ENCODE measurements around the gene SPATS2L.
"Not testable (repeated sequence)": the region's sequence is repeated elsewhere in the genome, so short reads cannot be mapped to it uniquely, and the experiment has no call there.

SPATS2L gene

GRCh38 chr2:200320991-200321390 is 14.5 kb downstream of the SPATS2L start:
- DNase-seq, result no peak

GRCh38 chr2:200321780-200322534 is 15.5 kb downstream of the SPATS2L start:
- DNase-seq, result no peak

GRCh38 chr2:200322607-200323006 is 16.1 kb downstream of the SPATS2L start:
- DNase-seq, result no peak

- DNase-seq, result no peak
Measured at GRCh38 chr2:200324362-200324761, 17.9 kb downstream of the SPATS2L start.

DNA sequence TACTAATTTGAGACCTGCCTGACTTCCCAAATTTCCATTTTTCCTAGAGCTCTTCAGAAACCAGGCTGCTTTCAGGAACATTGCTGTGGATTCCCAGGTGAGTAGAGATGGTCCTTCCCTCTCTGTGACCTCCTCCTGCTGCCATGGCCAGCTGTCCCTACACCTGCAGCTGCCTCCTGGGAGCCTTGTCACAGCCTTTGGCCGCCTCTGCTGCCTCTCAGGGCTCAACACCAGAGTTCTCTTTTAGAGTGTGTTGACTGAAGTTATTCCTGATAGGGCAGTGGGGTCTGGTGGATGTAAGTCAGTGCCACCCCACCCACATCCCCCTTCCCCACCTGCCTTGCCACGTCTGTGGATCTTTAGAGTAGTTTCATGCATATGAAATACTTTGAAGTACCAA is 22.9 kb downstream of the SPATS2L start:
- DNase-seq, result no peak

DNA sequence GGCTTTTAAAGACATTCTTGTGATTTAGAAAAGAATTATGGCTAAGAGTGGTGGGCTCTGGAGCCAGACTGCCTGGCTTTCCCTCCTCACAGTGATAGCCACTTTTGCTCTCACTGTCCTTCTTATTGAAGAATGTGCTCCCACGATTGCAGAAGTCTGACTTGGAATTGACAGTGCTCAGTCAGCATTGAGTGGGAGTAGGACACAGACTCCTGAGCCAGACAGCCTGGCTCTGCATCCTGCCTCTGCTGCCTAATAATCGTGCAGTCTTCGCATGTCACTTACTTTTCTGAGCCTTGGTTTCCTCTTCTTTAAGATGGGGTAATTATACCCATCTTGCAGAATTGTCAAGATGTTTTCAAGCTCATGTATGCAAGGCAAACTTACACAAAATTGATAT is 23.3 kb downstream of the SPATS2L start:
- no peak for DNase-seq

DNA sequence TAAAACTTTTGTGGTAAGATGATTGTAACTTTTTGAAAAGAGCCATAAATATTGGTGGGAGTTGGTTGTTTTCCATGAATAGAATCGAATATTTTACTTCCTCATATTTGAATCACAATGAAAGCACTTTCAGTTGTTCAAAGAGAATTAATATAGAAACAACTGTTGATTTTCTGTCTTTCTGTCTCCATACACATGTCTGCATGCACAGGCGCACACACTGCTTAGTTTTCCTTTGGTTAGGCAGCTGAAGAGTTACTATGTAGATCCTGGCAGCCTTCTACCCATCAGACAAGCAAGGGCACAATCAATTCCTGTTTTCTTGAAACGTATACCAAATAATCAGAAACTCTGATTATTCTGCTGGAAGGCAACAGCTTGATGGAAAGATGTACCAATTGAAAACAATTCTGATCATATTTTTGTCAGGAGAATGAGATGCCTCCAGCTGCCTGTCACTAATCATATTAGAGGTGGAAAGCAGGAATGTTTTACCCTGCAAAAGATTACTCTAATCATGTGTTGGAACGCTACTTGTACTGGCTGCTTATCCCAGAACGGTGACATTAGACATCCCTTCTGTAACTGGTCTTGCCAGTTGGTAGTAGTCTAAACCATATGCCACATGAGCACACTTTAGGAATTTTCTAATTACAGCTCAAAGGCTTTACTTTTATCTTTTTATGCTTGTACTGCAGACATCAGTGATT is 24.0 kb downstream of the SPATS2L start:
- no peak for DNase-seq

- no peak for DNase-seq
Measured at GRCh38 chr2:200331061-200331400, 24.5 kb downstream of the SPATS2L start.

DNA sequence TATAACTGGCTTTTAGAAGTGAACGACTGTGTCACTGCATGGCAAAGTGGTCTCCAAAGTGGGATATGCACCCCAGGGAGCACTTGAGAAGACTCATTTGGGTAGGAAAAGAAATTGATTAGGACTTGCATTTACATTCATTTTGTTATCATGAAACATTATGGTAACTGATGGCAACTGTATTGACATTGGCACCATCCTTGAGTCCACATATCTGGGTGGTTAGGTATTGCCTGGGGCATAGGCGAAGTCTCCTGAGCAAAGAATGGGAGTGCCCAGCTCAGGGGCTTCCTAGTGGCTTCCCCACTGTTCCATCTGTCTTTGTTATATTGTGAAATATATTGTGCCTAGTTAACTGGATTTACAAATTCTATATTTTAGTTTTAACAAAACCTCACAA is 29.2 kb downstream of the SPATS2L start:
- DNase-seq, result no peak

GRCh38 chr2:200336980-200337615 is 30.6 kb downstream of the SPATS2L start:
- no peak for DNase-seq

- no peak for DNase-seq
Measured at GRCh38 chr2:200337621-200338020, 31.1 kb downstream of the SPATS2L start.

GRCh38 chr2:200338692-200339091 is 32.2 kb downstream of the SPATS2L start:
- no peak for DNase-seq

DNA sequence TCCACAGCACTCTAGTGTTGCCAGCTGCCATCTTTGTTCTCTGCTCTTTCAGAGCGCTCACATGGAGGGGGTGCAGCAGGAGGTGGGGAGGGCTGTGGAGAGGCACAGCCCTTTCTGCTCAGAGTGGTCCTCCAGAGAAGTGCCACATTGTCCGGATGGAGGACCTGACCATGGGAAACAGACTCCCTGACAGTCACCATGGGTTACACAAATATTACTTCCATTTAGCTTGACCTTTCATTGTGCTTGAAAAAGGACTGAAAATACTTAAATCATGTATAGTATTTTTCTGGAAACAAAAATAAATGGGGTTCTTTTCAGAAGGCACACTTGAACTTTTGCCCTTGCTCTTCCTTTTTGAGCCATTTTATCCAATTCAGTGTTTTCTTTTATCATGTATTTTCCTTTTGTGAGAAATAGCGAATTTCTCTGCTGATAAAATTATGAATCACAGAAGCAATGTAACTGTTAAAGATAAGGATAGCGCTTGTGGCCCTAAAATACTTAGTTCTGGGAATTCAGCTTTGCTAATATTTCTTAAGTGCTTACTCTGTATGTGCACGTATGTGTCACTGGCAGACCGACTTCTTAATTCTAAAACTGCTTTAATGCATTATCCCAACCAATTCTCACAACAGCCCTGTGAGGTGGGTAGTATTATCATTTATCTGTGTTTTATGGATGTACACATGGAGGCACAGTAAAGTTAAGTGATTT is 34.2 kb downstream of the SPATS2L start:
- DNase-seq, result no peak

GRCh38 chr2:200341376-200341775 is 34.9 kb downstream of the SPATS2L start:
- DNase-seq, result no peak

DNA sequence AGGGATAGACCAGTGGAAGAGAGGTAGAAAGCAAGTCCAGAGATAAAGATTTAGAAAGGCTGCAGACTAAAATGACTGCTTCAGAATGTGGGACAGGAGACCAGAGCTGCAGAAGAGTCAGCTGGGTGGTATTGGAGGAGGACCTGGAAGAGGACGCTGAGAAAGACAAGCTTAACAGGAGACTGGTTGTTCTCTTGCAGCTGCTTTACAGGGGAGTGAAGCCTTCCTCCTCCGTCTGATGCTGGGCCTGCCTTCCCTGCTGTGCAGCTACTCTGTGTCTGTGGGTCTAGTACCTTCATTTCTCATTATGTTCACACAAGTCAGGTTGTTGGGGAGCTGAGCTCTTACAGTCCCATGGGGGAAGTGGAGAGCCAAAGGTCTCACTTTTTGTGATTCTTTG is 35.7 kb downstream of the SPATS2L start:
- DNase-seq, result no peak

DNA sequence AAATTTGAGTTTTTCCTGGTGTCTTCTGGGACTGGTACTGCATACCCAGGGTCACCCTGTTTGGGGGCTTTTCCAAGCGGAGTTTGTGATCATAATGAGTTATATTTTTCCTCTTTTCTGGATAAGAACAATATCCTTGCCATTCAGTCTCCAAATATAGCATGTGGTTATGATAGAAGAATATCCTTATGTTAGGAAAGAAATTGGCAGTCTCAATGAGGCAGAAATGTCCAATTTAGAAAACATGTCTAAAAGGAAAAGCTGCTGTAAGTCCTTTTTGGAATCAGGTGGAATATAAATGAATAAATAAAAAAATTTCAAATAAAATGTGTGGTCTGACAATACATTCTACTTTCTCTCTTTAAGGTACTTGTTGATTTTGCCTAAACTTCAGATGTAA is 36.2 kb downstream of the SPATS2L start:
- DNase-seq, result no peak

- not testable (repeated sequence) for DNase-seq
Measured at GRCh38 chr2:200344202-200344601, 37.7 kb downstream of the SPATS2L start.

- no peak for DNase-seq
Measured at GRCh38 chr2:200345975-200346374, 39.5 kb downstream of the SPATS2L start.

DNA sequence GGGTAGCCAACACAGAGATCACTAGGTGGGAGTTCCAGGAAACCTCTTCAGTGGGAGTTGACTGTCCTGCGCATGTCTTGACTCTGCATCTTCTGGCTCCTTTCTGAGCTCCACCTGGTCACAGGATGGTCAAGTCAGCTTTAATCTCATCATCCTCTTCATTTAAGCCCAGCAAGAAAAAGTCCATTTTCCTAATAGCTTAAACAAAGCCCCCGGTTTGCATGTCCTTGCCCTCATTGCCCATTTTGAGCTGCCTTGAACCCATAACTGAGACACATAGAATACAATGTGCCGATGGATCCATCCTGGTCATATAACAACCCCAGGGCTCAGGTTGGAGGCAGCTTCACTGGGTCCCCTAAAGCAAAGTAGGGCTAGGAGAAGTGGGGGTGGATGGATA is 40.8 kb downstream of the SPATS2L start:
- no peak for DNase-seq

- no peak for DNase-seq
Measured at GRCh38 chr2:200348897-200349563, 42.5 kb downstream of the SPATS2L start.

GRCh38 chr2:200349868-200350267 is 43.4 kb downstream of the SPATS2L start:
- no peak for DNase-seq

GRCh38 chr2:200350850-200351285 is 44.4 kb downstream of the SPATS2L start:
- no peak for DNase-seq

DNA sequence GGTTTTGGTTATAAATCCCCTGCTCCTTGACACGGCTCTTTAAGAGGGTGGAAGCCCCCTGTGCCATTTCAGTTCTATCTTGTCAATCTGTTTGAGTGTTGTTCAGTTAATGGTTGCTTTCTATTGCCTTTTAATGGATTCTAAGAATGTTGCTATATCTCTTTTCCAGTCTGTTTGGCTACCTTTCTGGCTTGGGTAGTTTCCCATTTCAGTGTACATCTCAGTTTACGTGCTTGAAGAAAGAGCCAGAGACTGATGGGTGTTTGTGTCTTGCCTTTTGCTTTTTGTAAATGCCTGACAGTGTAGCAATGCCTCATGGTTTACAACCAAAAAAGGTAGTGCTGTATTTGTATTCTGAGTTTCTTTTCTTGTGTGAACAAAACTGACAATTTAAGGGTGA is 45.3 kb downstream of the SPATS2L start:
- no peak for DNase-seq

Data from T1000 (cell line).